GM04503 (cell line): ENCODE data around the gene UCK1.

Experiments
- DNase-seq: peaks from one replicate; pipeline ENCODE4 v3.0.0-alpha.2; 2012; ENCODE audit warnings: low read depth

Gene UCK1

GRCh38 chr9:131496844-131497405 lies 34.1 kb downstream of the UCK1 start:
- no peak for DNase-seq

- no peak for DNase-seq
Observed at GRCh38 chr9:131495785-131496184, 35.3 kb downstream of the UCK1 start.

- no peak for DNase-seq
Observed at GRCh38 chr9:131494296-131494870, 36.7 kb downstream of the UCK1 start.

GRCh38 chr9:131492070-131492469 lies 39.0 kb downstream of the UCK1 start:
- no peak for DNase-seq

GRCh38 chr9:131491001-131491710 lies 39.9 kb downstream of the UCK1 start:
- DNase-seq: no peak

GRCh38 chr9:131490514-131490913 lies 40.5 kb downstream of the UCK1 start:
- no peak for DNase-seq

GRCh38 chr9:131487621-131488031 lies 43.4 kb downstream of the UCK1 start:
- no peak for DNase-seq

- DNase-seq: no peak
Observed at GRCh38 chr9:131487001-131487400, 44.1 kb downstream of the UCK1 start.

- DNase-seq: no peak
Observed at GRCh38 chr9:131485728-131486422, 45.2 kb downstream of the UCK1 start.

- no peak for DNase-seq
Observed at GRCh38 chr9:131485206-131485605, 45.9 kb downstream of the UCK1 start.

- no peak for DNase-seq
Observed at GRCh38 chr9:131484560-131485185, 46.4 kb downstream of the UCK1 start.

GRCh38 chr9:131484051-131484445 lies 47.0 kb downstream of the UCK1 start:
- DNase-seq: no peak

- no peak for DNase-seq
Observed at GRCh38 chr9:131483319-131484050, 47.6 kb downstream of the UCK1 start.

- no peak for DNase-seq
Observed at GRCh38 chr9:131482343-131483006, 48.6 kb downstream of the UCK1 start.

GRCh38 chr9:131481441-131482342 lies 49.4 kb downstream of the UCK1 start:
- DNase-seq: no peak

- no peak for DNase-seq
Observed at GRCh38 chr9:131480258-131480657, 50.8 kb downstream of the UCK1 start.

- no peak for DNase-seq
Observed at GRCh38 chr9:131478911-131479310, 52.2 kb downstream of the UCK1 start.

- DNase-seq: no peak
Observed at GRCh38 chr9:131478421-131478868, 52.6 kb downstream of the UCK1 start.

GRCh38 chr9:131477816-131478419 lies 53.1 kb downstream of the UCK1 start:
- DNase-seq: no peak

GRCh38 chr9:131477367-131477766 lies 53.7 kb downstream of the UCK1 start:
- no peak for DNase-seq
